Astrocyte of the cerebellum (primary cell): ENCODE measurements around the gene POU2F3.

Experiments used
- DNase-seq: peaks from one replicate; pipeline ENCODE4 v3.0.0-alpha.2; 2011; ENCODE audit warnings: low read depth
- H3K4me3 ChIP-seq: 2 replicates; pipeline ENCODE4 v1.5.1; 2011; ENCODE audit warnings: mild to moderate bottlenecking, low read depth, low read length, moderate library complexity
- CTCF ChIP-seq: IDR thresholded peaks from 2 replicates; pipeline ENCODE4 v1.5.1; 2012; ENCODE audit warnings: low read length, low read depth, moderate library complexity, mild to moderate bottlenecking; ENCODE audit errors: missing control alignments
- in situ Hi-C: cut with HindIII; loops from 2 replicates; pipeline ENCODE4 v1.10.0; 2017; ENCODE audit warnings: low sequenced_read_pairs

The POU2F3 gene

DNA sequence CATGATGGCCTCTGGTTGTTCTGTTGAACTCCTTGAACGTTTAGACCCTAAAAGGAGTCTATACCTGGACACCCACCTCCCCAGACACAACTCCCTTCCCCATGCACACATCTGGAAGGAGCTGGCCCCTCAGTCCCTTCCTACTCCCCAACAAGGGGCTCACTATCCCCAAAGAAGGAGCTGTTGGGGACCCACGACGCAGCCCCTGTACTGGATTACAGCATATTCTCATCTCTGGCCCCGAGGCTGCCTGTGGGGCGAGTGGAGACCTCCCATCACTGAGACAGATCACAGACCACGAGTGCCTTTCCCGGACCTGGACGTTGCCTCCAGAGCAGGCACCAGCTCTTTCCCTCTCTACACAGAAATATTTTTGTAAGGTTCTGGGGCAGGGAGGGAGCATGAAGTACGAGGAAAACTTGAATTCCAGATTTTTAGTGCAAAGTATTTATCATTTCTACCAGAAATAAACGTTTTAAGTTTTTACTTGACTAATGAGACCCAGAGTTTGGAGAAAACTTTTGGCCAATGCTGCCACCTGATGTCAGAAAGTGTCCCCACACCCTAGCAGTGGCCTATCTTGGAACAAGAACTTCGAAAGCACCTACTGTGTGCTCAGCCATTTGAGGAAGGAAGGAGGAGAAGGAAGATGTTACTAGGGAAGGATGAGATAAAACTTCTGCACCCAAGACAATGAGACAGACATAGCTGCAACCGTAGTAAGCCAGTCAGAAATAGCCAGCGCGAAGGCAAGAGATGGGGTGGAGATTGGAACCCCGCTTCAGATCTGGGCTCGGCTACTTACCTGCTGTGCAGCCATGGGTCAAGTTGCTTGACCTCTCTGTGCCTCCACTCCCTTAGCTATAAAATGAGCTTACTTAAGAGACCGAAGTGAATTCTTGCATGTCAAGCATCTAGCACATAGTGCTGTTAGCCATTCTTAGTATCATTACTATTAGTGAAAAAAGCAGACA, 10.2 kb upstream of the POU2F3 start:
- DNase-seq = no peak
- peak; percentile 79 for TF ChIP-seq CTCF
- no peak overlapping the region for H3K4me3 ChIP-seq
- in situ Hi-C loops = no loop called here

DNA sequence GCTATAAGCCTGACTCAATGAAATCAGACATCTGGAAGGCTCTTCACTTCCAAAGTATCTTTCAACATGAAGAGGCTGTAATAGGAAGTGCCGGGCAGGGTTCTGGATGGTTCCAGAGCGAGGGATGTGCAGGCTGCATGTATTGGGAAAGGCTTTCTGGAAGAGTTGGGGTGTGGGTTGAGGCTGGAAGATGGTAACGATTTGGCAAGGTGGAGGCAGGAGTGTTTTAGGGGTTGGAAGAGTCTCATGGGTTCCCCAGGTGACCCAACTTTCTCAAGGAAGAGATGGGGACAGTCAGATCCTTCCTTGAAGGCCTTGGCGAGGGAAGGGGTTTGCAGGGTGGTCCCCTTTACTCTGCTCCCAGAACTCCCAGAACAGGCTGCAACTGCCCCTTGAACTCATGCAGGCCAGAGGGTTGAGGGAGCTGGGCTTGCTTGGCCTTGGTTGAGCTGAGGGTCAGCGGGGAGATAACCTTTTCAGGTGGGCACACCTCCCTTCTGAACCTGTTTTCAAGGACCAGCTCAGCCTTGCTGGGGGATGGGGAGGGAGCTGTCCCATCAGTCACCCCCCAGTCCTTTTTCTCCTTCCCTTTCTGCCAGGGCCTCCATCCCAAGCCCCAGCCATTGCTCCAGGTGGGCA, 9.4 kb upstream of the POU2F3 start:
- no peak for TF ChIP-seq CTCF
- H3K4me3 ChIP-seq = no peak overlapping the region
- in situ Hi-C loops = no loop called here
- no peak for DNase-seq

GRCh38 chr11:120231963-120232362, 8.0 kb upstream of the POU2F3 start:
- no peak overlapping the region for H3K4me3 ChIP-seq
- in situ Hi-C loops = no loop called here
- no peak for DNase-seq
- TF ChIP-seq CTCF = no peak

GRCh38 chr11:120233207-120233803, 6.6 kb upstream of the POU2F3 start:
- no peak for TF ChIP-seq CTCF
- H3K4me3 ChIP-seq = no peak overlapping the region
- DNase-seq = no peak
- in situ Hi-C loops = no loop called here

GRCh38 chr11:120235024-120235628, 4.8 kb upstream of the POU2F3 start:
- H3K4me3 ChIP-seq = no peak overlapping the region
- DNase-seq = no peak
- TF ChIP-seq CTCF = peak; percentile 86
- in situ Hi-C loops = no loop called here
